Heart left ventricle (tissue), 16 donors: ENCODE results near the gene HMGCS2. TPM values are rescaled to one million over a fixed set of nuclear protein-coding genes. Genes with fewer than 3 reads are reported as not detected.

Source experiments
- ATAC-seq, 4 donors: fragments of 200-7000 bp; cut with Tn5 transposase; one replicate each; pipeline ENCODE4 v1.9.1; 2020 to 2022; ENCODE audit warnings: moderate library complexity in 4 of 4, mild to moderate bottlenecking in 3 of 4, moderate number of reproducible peaks in 1 of 4
- DNase-seq, 5 donors: peaks; one replicate each; pipeline ENCODE4 v3.0.0-alpha.2; 2020
- H3K27ac ChIP-seq, 12 donors: fragments of 200-600 bp; sonication (generic) in 4 of 12; one replicate each; pipeline versions ENCODE4 v1.5.0 to v1.8.0; 2016 to 2022; ENCODE audit warnings: mild to moderate bottlenecking in 2 of 12
- H3K27me3 ChIP-seq, 9 donors: fragments of 200-600 bp; sonication (generic) in 2 of 9; one replicate each; pipeline versions ENCODE4 v1.5.1 to v1.8.0; 2016 to 2022; ENCODE audit warnings: mild to moderate bottlenecking in 3 of 9
- H3K36me3 ChIP-seq, 9 donors: fragments of 200-600 bp; sonication (generic) in 2 of 9; one replicate each; pipeline versions ENCODE4 v1.5.0 to v1.8.0; 2018 to 2022; ENCODE audit warnings: mild to moderate bottlenecking in 2 of 9
- H3K4me1 ChIP-seq, 12 donors: fragments of 200-600 bp; sonication (generic) in 4 of 12; one replicate each; pipeline versions ENCODE4 v1.5.0 to v1.8.0; 2016 to 2022; ENCODE audit warnings: mild to moderate bottlenecking in 3 of 12
- H3K4me3 ChIP-seq, 12 donors: fragments of 200-600 bp; sonication (generic) in 4 of 12; one replicate each; pipeline versions ENCODE4 v1.5.0 to v1.8.0; 2017 to 2022; ENCODE audit warnings: mild to moderate bottlenecking in 9 of 12, moderate library complexity in 4 of 12
- H3K9me3 ChIP-seq, 12 donors: fragments of 200-600 bp; sonication (generic) in 4 of 12; one replicate each; pipeline versions ENCODE4 v1.5.0 to v1.8.0; 2016 to 2022; ENCODE audit warnings: mild to moderate bottlenecking in 1 of 12
- POLR2A ChIP-seq, 2 donors: fragments of 450-650 bp; IDR thresholded peaks; one replicate each; pipeline ENCODE4 v1.6.1; 2017; ENCODE audit warnings: antibody characterized with exemption in 2 of 2, mild to moderate bottlenecking in 2 of 2, moderate library complexity in 2 of 2
- WGBS, 4 donors: extraction: QIAGEN DNeasy Blood & Tissue Kit in 2 of 4; methylation state at CpG; one replicate each; pipeline versions ENCODE4 v1.1.5 to v1.1.7; 2013 to 2018; 5-methylcytosine and 5-hydroxymethylcytosine counted together
- intact Hi-C, 10 donors: fragments of 100-400 bp; cut with DNase I; formaldehyde crosslinking; loops; one replicate each; pipeline versions ENCODE4 v1.11.1 to v1.14.2; 2022
- polyA plus RNA-seq, 2 donors: library from polyadenylated mRNA; stranded (reverse); fragments of 200-250 nt; gene quantifications; one replicate each; pipeline ENCODE4 v1.2.3, GENCODE V29; 2013
- total RNA-seq, 9 donors: library from RNA; depleted of rRNA in 2 of 9; stranded (reverse); fragments of >200 nt in 2 of 9; fragmentation: NEBNext Ultra II Directional in 3 of 9; extraction: Animal tissue kit (Norgen Biotek cat#: 25700) in 3 of 9; gene quantifications; one replicate each; pipeline versions ENCODE4 v1.1.0 to v1.2.4, GENCODE V29; 2016 to 2023
- TF ChIP-seq, protein P1 (sequence below), 12 donors: fragments of 200-600 bp; sonication (generic) in 4 of 12; IDR thresholded peaks; one replicate each; pipeline versions ENCODE4 v1.5.0 to v1.8.0; 2018 to 2022; ENCODE audit warnings: antibody characterized with exemption in 12 of 12, mild to moderate bottlenecking in 5 of 12
- donor health status: ischemic (EF 13 %, LVEDD 7.1; RV severe dilation, severe dysfunction).
- donor health status: healthy with polysubstance abuse.
- donor health status: DM: no; HTN: yes; CAD: no.
- donor health status: DM: no; HTN: no; CAD: no.
- donor health status: ischemic (EF 25% LVEDD 6.9; RV normal size, moderate dysfunction).
- donor health status: ischemic (EF 25% LVEDD 5.7; RV mildly dilated, moderate dysfunction).
- donor health status: healthy.
- donor health status: DM: yes; HTN: yes; CAD: no.
- donor health status: ischemic (EF 35%, LVEDD 5.7; RV mildly dilated, moderate dysfunction).
- donor health status: nonischemic (EF 11% LVEDD 7.7; RV severe dilation, severe dysfunction).
- donor health status: DM: yes; HTN: yes; CAD: no.
- donor health status: PGD.
- donor health status: ischemic (EF 29% LVEDD 5.4; RV normal size, mild dysfunction).
- donor health status: nonischemic (EF 23%, LVEDD 6.1; RV moderate dilation, normal function).

The HMGCS2 gene
- total and polyA plus RNA-seq, 11 donors = 0.42 to 504 (median 15.5) TPM

DNA sequence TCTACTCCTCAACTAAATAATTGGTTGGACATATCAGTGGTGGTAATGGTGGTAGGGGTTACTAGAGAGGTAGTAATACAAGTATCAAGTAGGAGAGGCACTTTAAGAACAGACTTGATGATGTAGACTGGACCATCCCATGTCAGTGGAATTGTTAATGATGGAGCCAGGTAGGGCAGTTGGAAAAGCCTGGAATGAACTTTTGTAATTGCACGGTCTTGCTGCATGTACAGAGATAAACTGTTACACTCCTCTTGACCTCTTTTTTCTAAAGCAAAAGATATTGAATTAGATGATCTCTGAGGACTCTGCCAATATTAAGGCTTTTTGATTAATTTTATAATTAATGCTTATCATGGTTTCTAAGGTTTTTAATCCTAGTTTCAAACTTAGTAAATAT is 5.8 kb downstream of the HMGCS2 start:
- peaks cover 0 to 10% (median 0%) of the 10 kb centered on the region in 12 donors for H3K9me3 ChIP-seq
- peaks cover 0 to 12% (median 1%) of the 10 kb centered on the region in 12 donors for H3K4me1 ChIP-seq
- no peak overlapping the region for H3K4me3 ChIP-seq
- H3K36me3 ChIP-seq = no peaks in the 10 kb centered on the region
- no peaks in the 10 kb centered on the region for H3K27me3 ChIP-seq
- TF ChIP-seq, protein P1, sequence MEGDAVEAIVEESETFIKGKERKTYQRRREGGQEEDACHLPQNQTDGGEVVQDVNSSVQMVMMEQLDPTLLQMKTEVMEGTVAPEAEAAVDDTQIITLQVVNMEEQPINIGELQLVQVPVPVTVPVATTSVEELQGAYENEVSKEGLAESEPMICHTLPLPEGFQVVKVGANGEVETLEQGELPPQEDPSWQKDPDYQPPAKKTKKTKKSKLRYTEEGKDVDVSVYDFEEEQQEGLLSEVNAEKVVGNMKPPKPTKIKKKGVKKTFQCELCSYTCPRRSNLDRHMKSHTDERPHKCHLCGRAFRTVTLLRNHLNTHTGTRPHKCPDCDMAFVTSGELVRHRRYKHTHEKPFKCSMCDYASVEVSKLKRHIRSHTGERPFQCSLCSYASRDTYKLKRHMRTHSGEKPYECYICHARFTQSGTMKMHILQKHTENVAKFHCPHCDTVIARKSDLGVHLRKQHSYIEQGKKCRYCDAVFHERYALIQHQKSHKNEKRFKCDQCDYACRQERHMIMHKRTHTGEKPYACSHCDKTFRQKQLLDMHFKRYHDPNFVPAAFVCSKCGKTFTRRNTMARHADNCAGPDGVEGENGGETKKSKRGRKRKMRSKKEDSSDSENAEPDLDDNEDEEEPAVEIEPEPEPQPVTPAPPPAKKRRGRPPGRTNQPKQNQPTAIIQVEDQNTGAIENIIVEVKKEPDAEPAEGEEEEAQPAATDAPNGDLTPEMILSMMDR (IDR thresholded peaks at IDR 0.05) = no peak
- no peak for TF ChIP-seq POLR2A (IDR thresholded peaks at IDR 0.05)
- ATAC-seq (no peak), DNase-seq (no peak)
- intact Hi-C loops = no loop called here
- WGBS, 4 donors = 71 to 76% (median 74%) methylated on average over 1 of the region's 1 CpG
- no peak overlapping the region for H3K27ac ChIP-seq

DNA sequence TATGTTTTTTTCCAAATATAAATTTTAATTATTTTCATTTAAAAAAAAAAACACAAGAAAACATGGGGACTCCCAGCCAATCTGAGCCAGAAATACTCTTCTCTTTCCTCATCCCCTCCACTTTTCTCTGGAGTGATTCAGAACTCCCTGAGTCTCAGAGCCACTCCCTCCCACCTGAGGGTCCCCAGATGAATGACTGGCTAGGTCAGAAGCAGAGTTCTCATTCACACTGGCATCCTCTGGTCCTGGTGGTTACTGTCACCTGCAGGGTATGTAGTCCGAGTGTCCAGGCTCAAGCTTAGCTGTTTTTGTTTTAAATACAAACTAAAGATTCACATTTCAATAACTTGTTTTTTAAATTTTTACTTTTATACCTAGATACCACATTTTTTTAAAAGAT is 6.3 kb downstream of the HMGCS2 start:
- Histone ChIP-seq H3K9me3 (peaks cover 0 to 10% (median 0%) of the 10 kb centered on the region in 12 donors), H3K27ac (no peak overlapping the region), H3K36me3 (no peaks in the 10 kb centered on the region), H3K4me3 (no peak overlapping the region), H3K4me1 (peaks cover 0 to 12% (median 0%) of the 10 kb centered on the region in 12 donors), H3K27me3 (no peaks in the 10 kb centered on the region)
- DNase-seq (no peak), ATAC-seq (no peak)
- WGBS, 4 donors = 84 to 100% (median 87%) methylated on average over 1 of the region's 1 CpG
- TF ChIP-seq, protein P1 (IDR thresholded peaks at IDR 0.05) = no peak
- TF ChIP-seq POLR2A (IDR thresholded peaks at IDR 0.05) = no peak
- intact Hi-C loops = no loop called here

DNA sequence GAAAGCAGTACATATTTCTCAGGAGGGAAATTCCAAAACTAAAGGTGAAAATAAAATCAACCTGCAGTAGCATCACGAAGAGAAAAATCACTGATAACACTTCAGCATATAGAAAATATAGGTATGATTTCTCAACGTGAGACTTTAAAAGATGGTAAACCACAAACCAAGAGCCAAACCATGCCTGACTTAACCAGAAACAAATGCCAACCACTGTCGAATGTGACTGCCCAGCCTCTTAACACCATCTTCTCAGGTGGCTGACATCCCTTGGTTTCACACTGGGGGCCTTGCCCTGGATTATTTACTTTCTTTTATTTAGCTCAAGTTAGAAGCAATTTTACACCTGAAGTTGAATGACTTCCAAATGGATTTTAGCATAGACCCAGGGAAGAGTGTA is 10.1 kb downstream of the HMGCS2 start:
- no peaks in the 10 kb centered on the region for H3K36me3 ChIP-seq

DNA sequence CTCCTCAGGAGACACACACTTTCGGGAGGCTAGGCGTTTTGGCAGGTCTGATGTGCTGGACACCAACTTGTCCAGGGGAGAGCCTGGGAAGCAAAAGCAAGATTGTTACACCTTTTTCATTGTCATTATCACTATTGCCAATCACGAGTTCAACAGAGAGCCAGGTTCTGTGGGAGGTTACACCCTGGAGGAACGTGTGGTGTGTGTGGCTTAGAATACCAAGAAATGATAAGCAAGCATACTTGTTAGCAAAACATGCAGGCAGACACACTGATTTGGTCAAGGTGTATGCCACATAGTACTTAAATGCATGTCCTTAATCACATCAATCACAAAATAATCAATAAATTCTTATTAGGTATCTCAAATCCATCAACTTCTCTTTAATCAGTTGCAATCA is 16.1 kb downstream of the HMGCS2 start:
- H3K27ac ChIP-seq = no peak overlapping the region
- H3K4me3 ChIP-seq = no peak overlapping the region
- H3K36me3 ChIP-seq = no peaks in the 10 kb centered on the region
- TF ChIP-seq, protein P1 (IDR thresholded peaks at IDR 0.05) = no peak
- TF ChIP-seq POLR2A (IDR thresholded peaks at IDR 0.05) = no peak
- ATAC-seq = no peak
- H3K9me3 ChIP-seq = no peaks in the 10 kb centered on the region
- peaks cover 0 to 5% (median 0%) of the 10 kb centered on the region in 12 donors for H3K4me1 ChIP-seq
- no peak for DNase-seq
- intact Hi-C loops = no loop called here
- 77 to 86% (median 82%) methylated on average over 4 of the region's 4 CpGs for WGBS, 4 donors
- no peaks in the 10 kb centered on the region for H3K27me3 ChIP-seq

More for the DNA sequence above, 10.1 kb downstream of the HMGCS2 start:
- DNase-seq = no peak
- no peak overlapping the region for H3K27ac ChIP-seq
- no peaks in the 10 kb centered on the region for H3K4me1 ChIP-seq
- intact Hi-C loops = no loop called here
- TF ChIP-seq, protein P1 (IDR thresholded peaks at IDR 0.05) = no peak
- no peak for TF ChIP-seq POLR2A (IDR thresholded peaks at IDR 0.05)
- 77 to 84% (median 82%) methylated on average over 3 of the region's 3 CpGs for WGBS, 4 donors
- ATAC-seq = no peak
- no peaks in the 10 kb centered on the region for H3K9me3 ChIP-seq
- H3K27me3 ChIP-seq = no peaks in the 10 kb centered on the region
- H3K4me3 ChIP-seq = no peak overlapping the region
